ENCODE results near the gene COL15A1. TPM values are rescaled to one million over a fixed set of nuclear protein-coding genes. Genes with fewer than 3 reads are reported as not detected.

Gene COL15A1
- polyA plus RNA-seq, 1 donor (not counting 4 experiments of a cell fraction or from before 2014, with no cell fraction given) = not detected

- peaks cover 38% of the 10 kb centered on the region for H3K27me3 ChIP-seq (ENCODE audit: control insufficient read depth, extremely low read depth, insufficient read depth, low read length)
- DNase-seq (ENCODE audit: low read depth, low spot score) = no peak
- H4K20me1 ChIP-seq (ENCODE audit: control insufficient read depth, extremely low read depth, insufficient read depth, low read length) = no peaks in the 10 kb centered on the region
- no peaks in the 10 kb centered on the region for H3K79me2 ChIP-seq (ENCODE audit: control insufficient read depth, insufficient read depth, low read length)
- H2AFZ ChIP-seq (ENCODE audit: control insufficient read depth, low read length) = no peak overlapping the region
- FAIRE-seq = no peak
- peaks cover 2% of the 10 kb centered on the region for H3K4me1 ChIP-seq (ENCODE audit: control insufficient read depth, extremely low read depth, insufficient read depth, low read length)
- no peak overlapping the region for H3K4me2 ChIP-seq (ENCODE audit: control insufficient read depth, extremely low read depth, insufficient read depth, low read depth, low read length)
- dilution Hi-C loops (cut with MboI; ENCODE audit: extremely low pct_ligation_motif_present, low sequenced_read_pairs) = no loop called here
- H3K9me1 ChIP-seq (ENCODE audit: control insufficient read depth, extremely low read depth, insufficient read depth, low read length) = no peaks in the 10 kb centered on the region
- no peak for TF ChIP-seq EZH2 (IDR thresholded peaks at IDR 0.05; ENCODE audit: low read length)
- TF ChIP-seq CTCF (optimal IDR thresholded peaks at IDR 0.05 in 1 of 3, IDR thresholded peaks at IDR 0.05 in 1 of 3, conservative IDR thresholded peaks at IDR 0.05 in 1 of 3; ENCODE audit: extremely low read depth in 1 of 3, insufficient read depth in 2 of 3, low read length in 3 of 3) = no peak
- H3K4me3 ChIP-seq (ENCODE audit: control insufficient read depth in 2 of 3, extremely low read depth in 1 of 3, insufficient read depth in 2 of 3, low read depth in 1 of 3, low read length in 3 of 3) = no peak overlapping the region
- H3K36me3 ChIP-seq (ENCODE audit: control insufficient read depth in 2 of 2, extremely low read depth in 1 of 2, insufficient read depth in 2 of 2, low read length in 2 of 2) = no peaks in the 10 kb centered on the region
- H3K27ac ChIP-seq (ENCODE audit: control insufficient read depth, insufficient read depth, low read length) = no peak overlapping the region
- H3K9ac ChIP-seq (ENCODE audit: control insufficient read depth, extremely low read depth, insufficient read depth, low read length) = no peak overlapping the region
- no peaks in the 10 kb centered on the region for H3K9me3 ChIP-seq (ENCODE audit: control insufficient read depth, low read depth, low read length)
These were observed 49.9 kb downstream of the COL15A1 start for GRCh38 chr9:98993570-98993945.

DNA sequence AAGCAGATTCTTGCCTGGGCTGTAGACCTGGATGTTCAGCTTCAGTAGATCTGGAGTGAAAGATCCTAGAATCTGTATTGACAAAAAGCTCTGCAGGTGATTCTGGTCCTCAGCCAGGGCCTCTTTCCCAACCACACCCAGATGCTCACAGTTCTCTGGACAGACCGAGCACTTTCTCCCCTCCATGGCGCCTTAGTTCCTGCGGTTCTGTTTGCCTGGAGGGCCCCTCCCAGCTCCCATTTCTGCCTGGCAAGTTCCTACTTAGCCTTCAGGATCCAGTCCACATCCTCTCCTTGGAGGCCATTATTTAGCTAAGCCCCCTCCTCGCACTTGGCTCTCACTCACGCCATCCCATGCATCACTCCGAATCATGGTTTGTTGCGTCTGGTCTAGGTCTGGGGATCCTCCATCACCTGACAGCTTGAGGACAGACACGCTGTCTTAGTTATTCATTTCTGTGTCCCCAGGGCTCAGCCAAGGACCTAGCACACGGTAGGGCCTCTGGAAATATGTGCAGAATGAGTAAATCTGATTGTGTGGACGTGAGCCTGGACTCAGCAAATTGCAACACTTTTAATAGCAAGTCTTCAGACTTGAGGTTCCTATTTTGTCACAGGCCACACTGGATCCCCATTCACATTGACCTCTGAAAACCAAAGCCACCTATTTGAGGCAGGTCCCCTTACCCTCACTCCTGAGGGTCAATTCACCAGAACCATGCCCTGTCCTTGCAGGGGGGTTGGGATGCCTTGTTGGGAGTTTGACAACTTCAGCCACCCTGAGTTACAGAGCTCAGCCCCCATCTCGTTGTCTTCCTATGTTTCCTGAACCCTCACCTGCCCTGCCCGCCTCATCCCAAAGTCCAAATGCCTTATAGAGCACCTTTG is 50.7 kb downstream of the COL15A1 start:
- Histone ChIP-seq H3K36me3 (ENCODE audit: control insufficient read depth in 2 of 2, extremely low read depth in 1 of 2, insufficient read depth in 2 of 2, low read length in 2 of 2) (no peaks in the 10 kb centered on the region), H3K27me3 (ENCODE audit: control insufficient read depth, extremely low read depth, insufficient read depth, low read length) (peaks cover 42% of the 10 kb centered on the region), H3K4me1 (ENCODE audit: control insufficient read depth, extremely low read depth, insufficient read depth, low read length) (no peaks in the 10 kb centered on the region), H4K20me1 (ENCODE audit: control insufficient read depth, extremely low read depth, insufficient read depth, low read length) (no peaks in the 10 kb centered on the region), H3K4me3 (ENCODE audit: control insufficient read depth in 2 of 3, extremely low read depth in 1 of 3, insufficient read depth in 2 of 3, low read depth in 1 of 3, low read length in 3 of 3) (no peak overlapping the region), H2AFZ (ENCODE audit: control insufficient read depth, low read length) (no peak overlapping the region), H3K27ac (ENCODE audit: control insufficient read depth, insufficient read depth, low read length) (no peak overlapping the region), H3K9me3 (ENCODE audit: control insufficient read depth, low read depth, low read length) (no peaks in the 10 kb centered on the region), H3K9ac (ENCODE audit: control insufficient read depth, extremely low read depth, insufficient read depth, low read length) (no peak overlapping the region), H3K4me2 (ENCODE audit: control insufficient read depth, extremely low read depth, insufficient read depth, low read depth, low read length) (no peak overlapping the region), H3K79me2 (ENCODE audit: control insufficient read depth, insufficient read depth, low read length) (no peaks in the 10 kb centered on the region), H3K9me1 (ENCODE audit: control insufficient read depth, extremely low read depth, insufficient read depth, low read length) (no peaks in the 10 kb centered on the region)
- TF ChIP-seq EZH2 (IDR thresholded peaks at IDR 0.05; ENCODE audit: low read length) = no peak
- dilution Hi-C loops (cut with MboI; ENCODE audit: extremely low pct_ligation_motif_present, low sequenced_read_pairs) = no loop called here
- DNase-seq (ENCODE audit: low read depth, low spot score) (no peak), FAIRE-seq (no peak)
